Loucy (cell line): ENCODE results near the gene MYOZ3.

ENCODE experiments used
- H2AFZ ChIP-seq: fragments of 200-600 bp; sonication (generic); 2 replicates; pipeline ENCODE4 v1.6.0; 2016; ENCODE audit warnings: antibody characterized with exemption, mild to moderate bottlenecking, low read length, moderate library complexity
- H3F3A ChIP-seq: fragments of 200-600 bp; 2 replicates; pipeline ENCODE4 v1.6.0; 2016; ENCODE audit warnings: antibody characterized with exemption, low read depth, mild to moderate bottlenecking
- H3K27me3 ChIP-seq: fragments of 200-600 bp; sonication (generic); 2 replicates; pipeline ENCODE4 v1.6.1; 2014; ENCODE audit warnings: low read length, mild to moderate bottlenecking; ENCODE audit not compliant: insufficient read depth, poor library complexity, severe bottlenecking
- H3K36me3 ChIP-seq: fragments of 200-600 bp; sonication (generic); 2 replicates; pipeline ENCODE4 v1.6.1; 2016; ENCODE audit warnings: low read length; ENCODE audit not compliant: insufficient read depth
- H3K4me1 ChIP-seq: fragments of 200-600 bp; sonication (generic); 2 replicates; pipeline ENCODE4 v1.5.1; 2014; ENCODE audit warnings: low read length, mild to moderate bottlenecking; ENCODE audit not compliant: insufficient read depth, poor library complexity, severe bottlenecking
- H3K4me2 ChIP-seq: fragments of 200-600 bp; sonication (generic); 2 replicates; pipeline ENCODE4 v1.6.0; 2014; ENCODE audit warnings: antibody characterized with exemption, low read length, low read depth, mild to moderate bottlenecking; ENCODE audit not compliant: poor library complexity, severe bottlenecking
- H3K4me3 ChIP-seq: fragments of 200-600 bp; sonication (generic); 2 replicates; pipeline ENCODE4 v1.5.1; 2014; ENCODE audit warnings: low read length, mild to moderate bottlenecking, mixed read lengths; ENCODE audit not compliant: poor library complexity, severe bottlenecking
- H3K79me2 ChIP-seq: fragments of 200-600 bp; sonication (generic); 2 replicates; pipeline ENCODE4 v1.6.1; 2014; ENCODE audit warnings: low read length; ENCODE audit not compliant: insufficient read depth
- H3K9ac ChIP-seq: fragments of 200-600 bp; sonication (generic); 2 replicates; pipeline ENCODE4 v1.6.0; 2014; ENCODE audit warnings: mild to moderate bottlenecking, low read depth, low read length, moderate library complexity; ENCODE audit not compliant: poor library complexity, severe bottlenecking
- H3K9me2 ChIP-seq: fragments of 200-600 bp; sonication (generic); replicated peaks from 2 replicates; pipeline ENCODE4 v1.6.1; 2016; ENCODE audit warnings: low read depth, low read length, mixed read lengths
- H3K9me3 ChIP-seq: fragments of 200-600 bp; sonication (generic); 2 replicates; pipeline ENCODE4 v1.6.1; 2014; ENCODE audit warnings: mild to moderate bottlenecking, antibody characterized with exemption, low read length, low read depth; ENCODE audit not compliant: insufficient read depth
- H4K20me1 ChIP-seq: fragments of 200-600 bp; sonication (generic); 2 replicates; pipeline ENCODE4 v1.6.0; 2014; ENCODE audit warnings: antibody characterized with exemption, low read length, mild to moderate bottlenecking; ENCODE audit not compliant: insufficient read depth, poor library complexity, severe bottlenecking
- EZH2phosphoT487 ChIP-seq: fragments of 200-600 bp; IDR thresholded peaks from 2 replicates; pipeline ENCODE4 v1.6.1; 2018; ENCODE audit warnings: antibody characterized with exemption, mild to moderate bottlenecking, moderate library complexity, borderline replicate concordance
- TF ChIP-seq, protein P1 (sequence below): fragments of 200-600 bp; sonication (generic); conservative IDR thresholded peaks from 2 replicates; pipeline ENCODE4 v1.5.1; 2014; ENCODE audit warnings: mild to moderate bottlenecking, antibody characterized with exemption, low read length

Gene MYOZ3

GRCh38 chr5:150613991-150614660 is 46.9 kb upstream of the MYOZ3 start:
- no peak overlapping the region for H3K9ac ChIP-seq
- H3K4me3 ChIP-seq = no peak overlapping the region
- H4K20me1 ChIP-seq = no peaks in the 10 kb centered on the region
- H3F3A ChIP-seq = no peaks in the 10 kb centered on the region
- H3K36me3 ChIP-seq = no peaks in the 10 kb centered on the region
- H3K9me2 ChIP-seq = no peaks in the 10 kb centered on the region
- H3K27me3 ChIP-seq = no peaks in the 10 kb centered on the region
- no peaks in the 10 kb centered on the region for H3K9me3 ChIP-seq
- no peaks in the 10 kb centered on the region for H3K79me2 ChIP-seq
- TF ChIP-seq, protein P1, sequence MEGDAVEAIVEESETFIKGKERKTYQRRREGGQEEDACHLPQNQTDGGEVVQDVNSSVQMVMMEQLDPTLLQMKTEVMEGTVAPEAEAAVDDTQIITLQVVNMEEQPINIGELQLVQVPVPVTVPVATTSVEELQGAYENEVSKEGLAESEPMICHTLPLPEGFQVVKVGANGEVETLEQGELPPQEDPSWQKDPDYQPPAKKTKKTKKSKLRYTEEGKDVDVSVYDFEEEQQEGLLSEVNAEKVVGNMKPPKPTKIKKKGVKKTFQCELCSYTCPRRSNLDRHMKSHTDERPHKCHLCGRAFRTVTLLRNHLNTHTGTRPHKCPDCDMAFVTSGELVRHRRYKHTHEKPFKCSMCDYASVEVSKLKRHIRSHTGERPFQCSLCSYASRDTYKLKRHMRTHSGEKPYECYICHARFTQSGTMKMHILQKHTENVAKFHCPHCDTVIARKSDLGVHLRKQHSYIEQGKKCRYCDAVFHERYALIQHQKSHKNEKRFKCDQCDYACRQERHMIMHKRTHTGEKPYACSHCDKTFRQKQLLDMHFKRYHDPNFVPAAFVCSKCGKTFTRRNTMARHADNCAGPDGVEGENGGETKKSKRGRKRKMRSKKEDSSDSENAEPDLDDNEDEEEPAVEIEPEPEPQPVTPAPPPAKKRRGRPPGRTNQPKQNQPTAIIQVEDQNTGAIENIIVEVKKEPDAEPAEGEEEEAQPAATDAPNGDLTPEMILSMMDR = no peak; the same call in 1 of the 2 replicates
- TF ChIP-seq EZH2phosphoT487 = no peak
- no peak overlapping the region for H3K4me2 ChIP-seq
- H2AFZ ChIP-seq = no peak overlapping the region
- H3K4me1 ChIP-seq = no peaks in the 10 kb centered on the region

- no peaks in the 10 kb centered on the region for H3K27me3 ChIP-seq
- H3K4me2 ChIP-seq = no peak overlapping the region
- no peak overlapping the region for H3K9ac ChIP-seq
- H3K79me2 ChIP-seq = no peaks in the 10 kb centered on the region
- no peaks in the 10 kb centered on the region for H3K4me1 ChIP-seq
- TF ChIP-seq, protein P1 = no peak
- no peak overlapping the region for H2AFZ ChIP-seq
- H4K20me1 ChIP-seq = no peaks in the 10 kb centered on the region
- no peaks in the 10 kb centered on the region for H3F3A ChIP-seq
- H3K4me3 ChIP-seq = no peak overlapping the region
- no peaks in the 10 kb centered on the region for H3K9me3 ChIP-seq
- H3K9me2 ChIP-seq = no peaks in the 10 kb centered on the region
- H3K36me3 ChIP-seq = no peaks in the 10 kb centered on the region
Observed at GRCh38 chr5:150614661-150615060, 46.4 kb upstream of the MYOZ3 start.

DNA sequence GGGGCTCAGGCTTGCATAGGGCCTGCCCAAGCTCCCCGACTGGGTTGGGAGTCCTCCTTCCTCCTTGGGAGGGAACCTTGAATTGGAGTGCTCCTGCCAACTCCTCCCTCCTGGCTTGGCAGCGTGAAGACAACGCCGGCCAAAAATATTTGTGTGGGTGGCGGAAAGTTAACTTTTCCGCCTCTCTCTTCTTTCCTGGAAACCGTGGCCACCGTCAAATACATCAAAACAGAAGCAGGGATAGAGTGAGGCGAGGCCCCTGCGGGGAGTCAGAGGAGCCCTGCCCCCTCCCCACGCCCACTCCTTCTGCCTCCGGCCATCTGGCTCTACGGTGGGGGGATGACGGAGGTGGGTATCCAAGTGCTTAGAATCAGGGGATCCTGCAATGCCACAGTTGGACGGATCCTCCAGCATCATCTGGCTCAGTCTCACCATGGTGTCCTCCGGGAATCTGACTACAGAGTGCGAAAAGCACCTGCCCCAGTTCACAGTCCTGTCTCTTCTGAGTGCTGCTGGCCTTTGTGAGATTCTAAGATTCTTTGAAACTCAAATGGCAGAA is 45.8 kb upstream of the MYOZ3 start:
- Histone ChIP-seq H4K20me1 (no peaks in the 10 kb centered on the region), H3K9ac (no peak overlapping the region), H3K36me3 (no peaks in the 10 kb centered on the region), H3K4me2 (no peak overlapping the region), H3K27me3 (no peaks in the 10 kb centered on the region), H2AFZ (no peak overlapping the region), H3K79me2 (no peaks in the 10 kb centered on the region), H3K4me3 (no peak overlapping the region), H3F3A (no peaks in the 10 kb centered on the region), H3K9me2 (no peaks in the 10 kb centered on the region), H3K4me1 (no peaks in the 10 kb centered on the region), H3K9me3 (no peaks in the 10 kb centered on the region)
- TF ChIP-seq, protein P1 = no peak
- TF ChIP-seq EZH2phosphoT487 = no peak
